Stimulated activated CD8-positive, alpha-beta memory T cell treated with anti-CD3 and anti-CD28 coated beads, Interleukin-7, amount 100 ng/mL, for 1 hour (primary cell): ENCODE results near the gene KMT5C.

Experiments
- DNase-seq, 2 donors: peaks; one replicate each; pipeline ENCODE4 v3.0.0-alpha.2; 2020; ENCODE audit warnings: low read depth in 2 of 2

The KMT5C gene

DNA sequence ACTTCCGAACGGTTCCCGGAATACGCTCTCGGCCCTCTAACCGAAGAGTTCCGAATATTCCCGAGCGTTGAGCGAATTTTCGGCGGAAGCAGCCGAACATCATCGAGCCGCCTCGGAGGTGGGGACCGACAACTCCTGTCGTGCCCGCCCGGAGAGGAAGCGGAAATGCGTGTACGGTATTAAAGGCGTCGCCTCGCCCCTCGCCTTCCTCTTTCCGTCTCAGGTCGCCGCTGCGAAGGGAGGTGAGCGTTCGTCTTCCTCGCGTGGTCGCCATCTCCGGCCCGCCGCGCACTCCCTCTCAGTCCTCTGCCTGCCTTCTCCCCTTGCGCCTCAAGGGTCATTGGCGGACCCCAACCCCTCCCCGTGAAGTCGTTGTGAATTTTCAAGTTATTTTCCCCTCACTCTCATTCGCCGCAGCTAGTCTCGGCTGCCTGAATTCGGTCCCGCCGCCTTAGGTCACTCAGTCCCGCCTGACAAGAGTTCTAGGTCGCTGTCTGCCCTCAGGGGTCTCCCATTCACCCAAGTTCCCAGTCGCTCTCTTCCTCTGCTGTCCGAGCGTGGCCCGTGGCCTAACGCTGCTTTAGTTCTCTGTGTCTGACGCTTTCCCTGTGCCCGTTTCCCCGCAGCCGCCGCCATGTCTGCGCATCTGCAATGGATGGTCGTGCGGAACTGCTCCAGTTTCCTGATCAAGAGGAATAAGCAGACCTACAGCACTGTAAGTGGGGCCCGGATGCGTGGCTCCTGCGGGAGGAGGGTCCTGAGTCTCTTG lies 46.2 kb downstream of the KMT5C start, which contains the start of gene RPL28:
RPL28 (plus strand) TSS at position 209 of the 769 bp plus-strand sequence; CDS start at position 635, 426 bp downstream.
- DNase-seq: peak; percentile 95 to 97

GRCh38 chr19:55386493-55386971 lies 46.9 kb downstream of the KMT5C start:
- no peak for DNase-seq

DNA sequence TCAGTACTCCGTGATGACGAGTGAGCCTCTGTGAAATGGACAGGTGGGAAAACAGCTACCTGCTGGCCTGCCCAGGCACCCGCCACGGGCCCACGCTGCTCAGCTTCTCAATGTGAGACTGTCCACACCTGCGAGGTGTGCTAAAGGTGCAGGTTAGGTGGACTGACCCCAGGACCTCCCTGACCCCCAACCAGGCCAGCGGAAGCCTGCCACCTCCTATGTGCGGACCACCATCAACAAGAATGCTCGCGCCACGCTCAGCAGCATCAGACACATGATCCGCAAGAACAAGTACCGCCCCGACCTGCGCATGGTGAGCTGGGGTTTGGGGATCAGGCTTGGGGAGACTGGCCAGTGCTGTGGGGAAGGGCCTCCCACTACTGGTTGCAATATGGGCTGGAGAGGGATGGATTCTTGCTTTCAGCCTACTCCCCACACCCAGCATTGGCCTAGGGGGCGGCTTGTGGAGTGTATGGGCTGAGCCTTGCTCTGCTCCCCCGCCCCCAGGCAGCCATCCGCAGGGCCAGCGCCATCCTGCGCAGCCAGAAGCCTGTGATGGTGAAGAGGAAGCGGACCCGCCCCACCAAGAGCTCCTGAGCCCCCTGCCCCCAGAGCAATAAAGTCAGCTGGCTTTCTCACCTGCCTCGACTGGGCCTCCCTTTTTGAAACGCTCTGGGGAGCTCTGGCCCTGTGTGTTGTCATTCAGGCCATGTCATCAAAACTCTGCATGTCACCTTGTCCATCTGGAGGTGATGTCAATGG lies 48.2 kb downstream of the KMT5C start:
- no peak for DNase-seq

DNA sequence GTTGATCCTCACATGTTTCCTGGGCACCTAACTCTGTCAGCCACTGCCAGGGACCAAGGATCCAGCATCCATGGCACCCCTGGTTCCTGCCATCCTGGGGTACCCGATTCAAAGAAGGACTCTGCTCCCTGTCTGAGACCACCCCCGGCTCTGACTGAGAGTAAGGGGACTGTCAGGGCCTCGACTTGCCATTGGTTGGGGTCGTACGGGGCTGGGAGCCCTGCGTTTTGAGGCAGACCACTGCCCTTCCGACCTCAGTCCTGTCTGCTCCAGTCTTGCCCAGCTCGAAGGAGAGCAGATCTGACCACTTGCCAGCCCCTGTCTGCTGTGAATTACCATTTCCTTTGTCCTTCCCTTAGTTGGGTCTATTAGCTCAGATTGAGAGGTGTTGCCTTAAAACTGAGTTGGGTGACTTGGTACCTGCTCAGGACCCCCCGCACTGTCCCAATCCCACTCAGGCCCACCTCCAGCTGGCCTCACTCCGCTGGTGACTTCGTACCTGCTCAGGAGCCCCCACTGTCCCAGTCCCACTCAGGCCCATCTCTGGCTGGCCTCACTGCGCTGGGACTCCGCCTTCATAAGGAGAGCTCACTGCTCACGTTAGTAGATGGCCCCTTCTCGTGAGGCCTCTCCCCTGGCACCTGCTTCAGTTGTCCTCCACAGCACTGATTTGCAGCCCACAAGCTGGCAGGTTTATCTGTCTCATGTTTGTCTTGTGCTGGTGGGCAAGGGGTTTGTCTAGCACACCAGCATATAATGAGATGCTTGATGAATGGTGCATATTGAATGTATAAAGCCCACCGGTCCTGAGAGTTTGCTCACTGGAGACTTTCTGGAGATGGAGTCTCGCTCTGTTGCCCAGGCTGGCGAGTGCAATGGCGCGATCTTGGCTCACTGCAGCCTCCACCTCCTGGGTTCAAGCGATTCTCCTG lies 50.0 kb downstream of the KMT5C start:
- no peak for DNase-seq

- no peak for DNase-seq
Measured at GRCh38 chr19:55390461-55390880, 50.8 kb downstream of the KMT5C start.

DNA sequence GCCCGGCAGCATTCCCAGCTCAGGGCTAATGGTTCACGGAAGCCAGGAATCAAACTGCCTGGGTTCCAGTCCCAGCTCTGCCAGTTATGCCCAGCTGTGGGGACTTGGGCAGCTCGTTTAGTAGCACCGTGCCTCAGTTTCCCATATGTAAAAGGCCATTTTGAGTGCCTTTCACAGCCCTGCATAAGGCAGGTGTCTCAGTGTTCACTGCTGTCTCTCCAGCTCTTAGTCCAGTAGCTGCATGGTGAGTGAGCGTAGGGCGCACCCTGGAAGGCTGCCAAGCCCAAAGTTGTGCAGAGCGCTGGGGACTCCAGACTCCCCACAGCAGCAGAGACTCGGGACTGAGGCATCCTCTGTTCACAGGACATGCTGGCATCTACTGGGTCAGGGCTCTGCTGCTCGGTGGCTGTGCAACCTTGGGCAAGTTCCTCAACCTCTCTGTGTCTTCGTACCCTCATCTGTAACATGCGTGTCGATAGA lies 51.6 kb downstream of the KMT5C start:
- no peak for DNase-seq

DNA sequence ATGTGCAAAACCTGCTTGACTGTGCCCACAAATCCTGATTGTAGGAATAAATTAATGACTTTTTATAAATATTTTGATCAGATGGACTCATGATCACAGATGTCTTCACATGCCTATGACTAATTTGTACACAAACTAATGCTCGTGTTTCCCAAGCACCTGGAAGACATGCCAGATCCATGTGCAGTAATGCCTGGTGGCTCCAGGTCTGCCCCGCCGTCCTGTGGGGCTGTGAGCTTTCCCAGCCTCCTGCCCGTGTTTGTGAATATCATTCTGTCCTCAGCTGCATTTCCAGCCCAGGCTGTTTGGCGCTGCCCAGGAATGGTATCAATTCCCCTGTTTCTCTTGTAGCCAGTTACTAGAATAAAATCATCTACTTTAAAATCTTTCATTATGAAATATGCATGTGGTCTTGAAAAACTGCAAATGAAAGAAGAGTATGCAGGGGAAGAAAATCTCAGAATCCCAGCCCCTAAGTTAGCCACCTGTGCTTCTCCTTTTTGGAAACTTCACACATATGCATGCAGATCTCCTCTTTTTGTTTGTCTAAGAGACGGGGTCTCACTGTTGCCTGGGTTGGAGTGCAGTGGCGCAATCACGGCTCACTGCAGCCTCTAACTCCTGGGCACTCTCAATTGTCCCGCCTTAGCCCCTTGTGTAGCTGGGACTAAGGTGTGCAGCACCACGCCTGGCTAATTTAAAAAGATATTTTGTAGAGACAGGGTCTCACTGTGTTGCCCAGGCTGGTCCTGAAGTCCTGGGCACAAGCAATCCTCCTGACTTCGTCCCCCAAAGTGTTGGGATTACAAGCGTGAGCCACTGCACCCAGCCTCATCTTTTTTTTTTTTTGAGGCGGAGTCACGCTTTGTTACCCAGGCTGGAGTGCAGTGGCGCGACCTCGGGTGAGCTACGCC lies 52.3 kb downstream of the KMT5C start:
- no peak for DNase-seq

GRCh38 chr19:55392820-55393761 lies 53.4 kb downstream of the KMT5C start:
- DNase-seq: no peak
